HFFc6 (cell line): ENCODE measurements around the gene PHF21B. TPM values are rescaled to one million over a fixed set of nuclear protein-coding genes. Genes with fewer than 3 reads are reported as not detected.
"Not testable (repeated sequence)": the region's sequence is repeated elsewhere in the genome, so short reads cannot be mapped to it uniquely, and the experiment has no call there.

ENCODE experiments used
- DNase-seq: peaks from one replicate; pipeline ENCODE4 v3.0.0-alpha.2; 2018
- H3K27ac Mint-ChIP-seq: 2 replicates; pipeline ENCODE4 v1.8.0; 2020; ENCODE audit warnings: mild to moderate bottlenecking, mixed read lengths
- H3K27me3 Mint-ChIP-seq: 2 replicates; pipeline ENCODE4 v1.8.0; 2021; ENCODE audit warnings: mild to moderate bottlenecking, moderate library complexity, mixed read lengths; ENCODE audit not compliant: insufficient read depth
- H3K36me3 Mint-ChIP-seq: 2 replicates; pipeline ENCODE4 v1.8.0; 2021; ENCODE audit warnings: low read depth, mixed read lengths
- H3K4me1 Mint-ChIP-seq: 2 replicates; pipeline ENCODE4 v1.8.0; 2020; ENCODE audit warnings: low read depth, mixed read lengths
- H3K4me3 Mint-ChIP-seq: 2 replicates; pipeline ENCODE4 v1.8.0; 2020; ENCODE audit warnings: mild to moderate bottlenecking, moderate library complexity, mixed read lengths
- H3K9me3 Mint-ChIP-seq: 2 replicates; pipeline ENCODE4 v1.8.0; 2020; ENCODE audit warnings: mild to moderate bottlenecking, mixed read lengths
- CTCF ChIP-seq: fragments of 200-600 bp; sonication (generic); IDR thresholded peaks from 2 replicates; pipeline ENCODE4 v1.5.0; 2021; ENCODE audit warnings: antibody characterized with exemption, mild to moderate bottlenecking
- total RNA-seq, 6 experiments: library from RNA; stranded (reverse); fragmentation: NEBNext Ultra II Directional; extraction: Animal tissue kit (Norgen Biotek cat#: 25700); gene quantifications; 2 replicates in 1 of 6; 3 replicates in 5 of 6; pipeline ENCODE4 v1.2.3, GENCODE V29; 2021

Gene PHF21B
- total RNA-seq, 6 experiments from 2014 or later: not detected

DNA sequence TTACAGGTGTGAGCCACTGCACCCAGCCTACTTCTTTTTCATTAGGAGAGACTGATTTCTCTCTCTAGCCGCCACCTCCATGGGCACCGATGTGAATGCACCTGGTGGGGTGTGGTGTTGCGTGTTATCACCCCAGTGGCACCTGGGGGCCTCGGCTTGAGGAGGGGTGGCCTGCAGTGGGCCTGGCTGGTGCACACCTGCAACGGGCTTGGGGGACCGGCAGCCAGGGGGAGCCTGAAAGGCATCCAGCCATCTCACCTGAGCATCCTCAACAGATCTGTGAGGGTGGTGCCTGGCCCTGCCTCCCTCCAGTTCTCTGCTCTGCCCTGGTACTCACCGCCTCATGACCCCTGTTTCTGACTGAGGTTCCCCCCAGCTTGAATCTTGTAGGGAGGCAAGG is 148.6 kb downstream of the PHF21B start:
- no peak for DNase-seq
- no peak overlapping the region for H3K27ac Mint-ChIP-seq
- H3K36me3 Mint-ChIP-seq: peaks cover 9% of the 10 kb centered on the region; the same call in 1 of the 2 replicates
- no peaks in the 10 kb centered on the region for H3K4me1 Mint-ChIP-seq
- peaks cover 4% of the 10 kb centered on the region; the same call in 1 of the 2 replicates for H3K27me3 Mint-ChIP-seq
- H3K4me3 Mint-ChIP-seq: no peak overlapping the region
- no peak for TF ChIP-seq CTCF
- peaks cover 24% of the 10 kb centered on the region; the same call in 1 of the 2 replicates for H3K9me3 Mint-ChIP-seq

GRCh38 chr22:44860311-44860710 is 149.5 kb downstream of the PHF21B start:
- no peak overlapping the region for H3K4me3 Mint-ChIP-seq
- H3K4me1 Mint-ChIP-seq: no peaks in the 10 kb centered on the region
- no peak for TF ChIP-seq CTCF
- peaks cover 9% of the 10 kb centered on the region; the same call in 1 of the 2 replicates for H3K36me3 Mint-ChIP-seq
- no peak overlapping the region for H3K27ac Mint-ChIP-seq
- H3K27me3 Mint-ChIP-seq: peaks cover 4% of the 10 kb centered on the region; the same call in 1 of the 2 replicates
- H3K9me3 Mint-ChIP-seq: peaks cover 24% of the 10 kb centered on the region; the same call in 1 of the 2 replicates
- DNase-seq: no peak

- H3K27me3 Mint-ChIP-seq: peaks cover 4% of the 10 kb centered on the region; the same call in 1 of the 2 replicates
- no peaks in the 10 kb centered on the region for H3K4me1 Mint-ChIP-seq
- peaks cover 9% of the 10 kb centered on the region; the same call in 1 of the 2 replicates for H3K36me3 Mint-ChIP-seq
- no peak for DNase-seq
- H3K27ac Mint-ChIP-seq: no peak overlapping the region
- no peak overlapping the region for H3K4me3 Mint-ChIP-seq
- H3K9me3 Mint-ChIP-seq: peaks cover 24% of the 10 kb centered on the region; the same call in 1 of the 2 replicates
- no peak for TF ChIP-seq CTCF
Observed at GRCh38 chr22:44859641-44860040, 150.2 kb downstream of the PHF21B start.

DNA sequence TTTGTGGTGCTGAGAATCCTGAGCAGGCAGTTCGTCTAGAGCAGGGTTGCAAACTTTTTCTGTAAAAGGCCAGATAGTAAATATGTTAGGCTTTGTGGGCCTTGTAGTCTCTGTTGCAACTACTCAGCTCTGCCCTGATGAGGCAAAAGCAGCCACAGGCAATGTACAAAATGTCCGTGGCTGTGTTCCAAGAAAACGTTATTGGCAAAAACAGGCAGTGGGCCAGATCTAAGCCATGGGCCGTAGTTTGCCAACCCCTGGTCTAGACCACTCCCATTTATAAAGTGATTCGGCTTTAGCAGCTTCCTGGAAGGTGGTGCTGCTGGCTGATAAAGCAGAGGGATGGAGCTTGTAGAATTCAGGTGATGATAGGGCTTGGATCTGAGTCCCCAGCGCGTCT is 151.0 kb downstream of the PHF21B start:
- H3K36me3 Mint-ChIP-seq, H3K27me3 Mint-ChIP-seq, H3K4me1 Mint-ChIP-seq, DNase-seq, H3K27ac Mint-ChIP-seq, H3K4me3 Mint-ChIP-seq: not testable (repeated sequence)
- H3K9me3 Mint-ChIP-seq: peaks cover 17% of the 10 kb centered on the region; the same call in 1 of the 2 replicates

GRCh38 chr22:44855855-44856254 is 153.9 kb downstream of the PHF21B start:
- H3K9me3 Mint-ChIP-seq: peaks cover 4% of the 10 kb centered on the region
- H3K36me3 Mint-ChIP-seq: no peaks in the 10 kb centered on the region; the same call in 1 of the 2 replicates
- no peak overlapping the region for H3K27ac Mint-ChIP-seq
- peaks cover 8% of the 10 kb centered on the region; the same call in 1 of the 2 replicates for H3K27me3 Mint-ChIP-seq
- no peak overlapping the region for H3K4me3 Mint-ChIP-seq
- DNase-seq: no peak
- no peak for TF ChIP-seq CTCF
- H3K4me1 Mint-ChIP-seq: 0 out of 2 replicates have a peak, but pooled peaks cover 6% of the 10 kb centered on the region

GRCh38 chr22:44854641-44855040 is 155.2 kb downstream of the PHF21B start:
- H3K27me3 Mint-ChIP-seq: peaks cover 14% of the 10 kb centered on the region
- DNase-seq, H3K4me3 Mint-ChIP-seq, H3K27ac Mint-ChIP-seq, H3K36me3 Mint-ChIP-seq, H3K9me3 Mint-ChIP-seq, H3K4me1 Mint-ChIP-seq: not testable (repeated sequence)

GRCh38 chr22:44850946-44851345 is 158.9 kb downstream of the PHF21B start:
- H3K27ac Mint-ChIP-seq: no peak overlapping the region
- no peaks in the 10 kb centered on the region; the same call in 1 of the 2 replicates for H3K36me3 Mint-ChIP-seq
- peaks cover 4% of the 10 kb centered on the region for H3K9me3 Mint-ChIP-seq
- H3K4me3 Mint-ChIP-seq: no peak overlapping the region
- no peak for DNase-seq
- H3K27me3 Mint-ChIP-seq: peaks cover 10% of the 10 kb centered on the region
- TF ChIP-seq CTCF: no peak
- H3K4me1 Mint-ChIP-seq: 0 out of 2 replicates have a peak, but pooled peaks cover 6% of the 10 kb centered on the region
